PC-9 (cell line): Measurements from ENCODE around the gene KLHL14.

Experiments
- CTCF ChIP-seq: fragments of 200-600 bp; sonication (generic); conservative IDR thresholded peaks from 2 replicates; pipeline ENCODE4 v1.6.1; 2017; ENCODE audit warnings: mixed run types, antibody characterized with exemption, mild to moderate bottlenecking, moderate library complexity
- EZH2 ChIP-seq: fragments of 200-600 bp; sonication (generic); IDR thresholded peaks from 2 replicates; pipeline ENCODE4 v1.8.0; 2017; ENCODE audit warnings: antibody characterized with exemption, low read depth

DNA sequence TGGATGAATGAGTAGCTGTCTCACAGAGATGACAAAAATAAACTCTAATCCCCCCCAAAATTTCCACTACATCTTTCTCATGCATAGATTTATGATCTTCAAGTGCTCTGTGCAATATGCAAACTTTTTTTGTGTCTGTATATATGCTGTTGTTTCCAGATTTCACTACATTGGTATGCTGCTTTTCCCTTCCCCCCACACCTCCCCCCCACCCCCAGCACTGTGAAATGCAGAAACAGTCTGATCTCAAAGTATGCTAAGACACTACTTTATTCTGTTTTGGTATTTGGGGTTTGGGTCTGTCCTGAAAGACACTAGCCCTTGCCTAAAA is 524 bp upstream of the KLHL14 start:
- TF ChIP-seq CTCF (no peak), EZH2 (no peak)
